Measurements from ENCODE around the gene CLMP.
"Not testable (repeated sequence)": the region's sequence is repeated elsewhere in the genome, so short reads cannot be mapped to it uniquely, and the experiment has no call there.

Gene CLMP

GRCh38 chr11:123168955-123169484 lies 26.0 kb downstream of the CLMP start:
- no peak for DNase-seq (ENCODE audit: low spot score)

GRCh38 chr11:123168241-123168640 lies 26.8 kb downstream of the CLMP start:
- DNase-seq (ENCODE audit: low spot score), result peak; percentile 35

GRCh38 chr11:123166071-123166559 lies 28.9 kb downstream of the CLMP start:
- peak; percentile 38 for DNase-seq (ENCODE audit: low spot score)

GRCh38 chr11:123164732-123165450 lies 30.2 kb downstream of the CLMP start:
- DNase-seq (ENCODE audit: low spot score), result no peak

GRCh38 chr11:123163621-123164020 lies 31.4 kb downstream of the CLMP start:
- no peak for DNase-seq (ENCODE audit: low spot score)

GRCh38 chr11:123161376-123162030 lies 33.5 kb downstream of the CLMP start:
- no peak for DNase-seq (ENCODE audit: low spot score)

- DNase-seq (ENCODE audit: low spot score), result no peak
Measured at GRCh38 chr11:123159183-123159857, 35.7 kb downstream of the CLMP start.

- DNase-seq (ENCODE audit: low spot score), result no peak
Measured at GRCh38 chr11:123158033-123159003, 36.7 kb downstream of the CLMP start.

- DNase-seq (ENCODE audit: low spot score), result no peak
Measured at GRCh38 chr11:123152951-123153350, 42.1 kb downstream of the CLMP start.

- not testable (repeated sequence) for DNase-seq (ENCODE audit: low spot score)
Measured at GRCh38 chr11:123152346-123152745, 42.7 kb downstream of the CLMP start.

GRCh38 chr11:123151796-123152195 lies 43.3 kb downstream of the CLMP start:
- no peak for DNase-seq (ENCODE audit: low spot score)

- no peak for DNase-seq (ENCODE audit: low spot score)
Measured at GRCh38 chr11:123151366-123151765, 43.7 kb downstream of the CLMP start.

GRCh38 chr11:123150882-123151281 lies 44.2 kb downstream of the CLMP start:
- DNase-seq (ENCODE audit: low spot score), result no peak

GRCh38 chr11:123148965-123149364 lies 46.1 kb downstream of the CLMP start:
- DNase-seq (ENCODE audit: low spot score), result no peak

GRCh38 chr11:123145661-123146060 lies 49.4 kb downstream of the CLMP start:
- no peak for DNase-seq (ENCODE audit: low spot score)

- peak; percentile 97 for DNase-seq (ENCODE audit: low spot score)
Measured at GRCh38 chr11:123145220-123145619, 49.8 kb downstream of the CLMP start.

- no peak for DNase-seq (ENCODE audit: low spot score)
Measured at GRCh38 chr11:123144707-123145106, 50.3 kb downstream of the CLMP start.

GRCh38 chr11:123143921-123144320 lies 51.1 kb downstream of the CLMP start:
- DNase-seq (ENCODE audit: low spot score), result no peak

GRCh38 chr11:123143476-123143875 lies 51.6 kb downstream of the CLMP start:
- DNase-seq (ENCODE audit: low spot score), result no peak

- DNase-seq (ENCODE audit: low spot score), result no peak
Measured at GRCh38 chr11:123139206-123139605, 55.8 kb downstream of the CLMP start.

GRCh38 chr11:123137431-123138224 lies 57.4 kb downstream of the CLMP start:
- DNase-seq (ENCODE audit: low spot score), result peak; percentile 78
